Right atrium auricular region (tissue), 2 donors: Measurements from ENCODE around the gene IFNL3. TPM values are rescaled to one million over a fixed set of nuclear protein-coding genes. Genes with fewer than 3 reads are reported as not detected.

Experiments
- DNase-seq: peaks from one replicate; pipeline ENCODE4 v3.0.0-alpha.2; 2019; ENCODE audit warnings: low spot score
- H3K27ac ChIP-seq, 2 donors: fragments of 200-600 bp; sonication (generic); 1 replicate in 1 of 2; 2 replicates in 1 of 2; pipeline ENCODE4 v1.5.1; 2016 to 2019
- H3K27me3 ChIP-seq, 2 donors: fragments of 200-600 bp; sonication (generic); one replicate each; pipeline versions ENCODE4 v1.5.1 to v1.6.0; 2017 to 2019
- H3K36me3 ChIP-seq: fragments of 200-600 bp; sonication (generic); one replicate; pipeline ENCODE4 v1.5.1; 2016
- H3K4me1 ChIP-seq, 2 donors: fragments of 200-600 bp; sonication (generic); one replicate each; pipeline versions ENCODE4 v1.5.1 to v1.6.0; 2017 to 2019
- H3K4me3 ChIP-seq, 2 donors: fragments of 200-600 bp; sonication (generic); 1 replicate in 1 of 2; 2 replicates in 1 of 2; pipeline ENCODE4 v1.5.1; 2017 to 2019; ENCODE audit warnings: mild to moderate bottlenecking in 1 of 2, moderate library complexity in 1 of 2
- H3K9me3 ChIP-seq, 2 donors: fragments of 200-600 bp; sonication (generic); one replicate each; pipeline ENCODE4 v1.5.1; 2019
- CTCF ChIP-seq, 2 donors: fragments of 200-600 bp; sonication (generic); IDR thresholded peaks; one replicate each; pipeline ENCODE4 v1.5.1; 2019; ENCODE audit warnings: antibody characterized with exemption in 2 of 2
- total RNA-seq, 2 donors: library from RNA; depleted of rRNA; stranded (reverse); fragments of >200 nt; gene quantifications; one replicate each; pipeline ENCODE4 v1.1.0, GENCODE V29; 2016

IFNL3 gene
- total RNA-seq, 2 donors from 2014 or later: not detected

GRCh38 chr19:39195755-39196154 lies 49.1 kb downstream of the IFNL3 start:
- H3K27ac ChIP-seq: no peak overlapping the region
- H3K36me3 ChIP-seq: no peaks in the 10 kb centered on the region
- TF ChIP-seq CTCF (IDR thresholded peaks at IDR 0.05): no peak
- DNase-seq: no peak
- no peak overlapping the region for H3K4me3 ChIP-seq
- H3K9me3 ChIP-seq: no peaks in the 10 kb centered on the region
- peaks cover 0 to 12% of the 10 kb centered on the region in 2 donors for H3K27me3 ChIP-seq
- H3K4me1 ChIP-seq: peaks cover 0 to 5% of the 10 kb centered on the region in 2 donors

GRCh38 chr19:39194832-39195542 lies 49.8 kb downstream of the IFNL3 start:
- DNase-seq: no peak
- H3K36me3 ChIP-seq: no peaks in the 10 kb centered on the region
- H3K4me1 ChIP-seq: peaks cover 0 to 5% of the 10 kb centered on the region in 2 donors
- no peak overlapping the region for H3K27ac ChIP-seq
- no peaks in the 10 kb centered on the region for H3K9me3 ChIP-seq
- TF ChIP-seq CTCF (IDR thresholded peaks at IDR 0.05): no peak
- H3K4me3 ChIP-seq: no peak overlapping the region
- peaks cover 0 to 12% of the 10 kb centered on the region in 2 donors for H3K27me3 ChIP-seq

DNA sequence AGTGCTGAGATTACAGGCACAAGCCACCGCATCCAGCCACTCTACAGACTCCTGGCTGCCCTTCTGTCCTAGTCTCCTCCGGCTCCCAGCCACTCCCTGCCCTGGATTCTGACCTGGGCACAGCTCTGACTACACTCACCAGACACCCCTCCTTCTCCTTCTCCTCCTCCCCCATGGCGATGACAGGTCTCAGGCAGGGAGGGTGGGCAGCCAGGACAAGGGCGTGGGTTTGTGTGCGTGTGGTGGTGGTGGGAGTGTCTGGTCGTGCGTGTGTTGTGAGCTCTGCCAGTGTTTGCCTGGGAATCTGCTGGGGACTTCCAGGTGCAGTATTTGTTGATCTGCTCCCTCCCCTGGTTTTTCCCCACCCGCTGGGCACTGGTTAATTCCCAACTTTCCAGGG lies 51.0 kb downstream of the IFNL3 start:
- no peak for TF ChIP-seq CTCF (IDR thresholded peaks at IDR 0.05)
- Histone ChIP-seq H3K4me1 (peaks cover 0 to 5% of the 10 kb centered on the region in 2 donors), H3K27ac (no peak overlapping the region), H3K27me3 (peaks cover 0 to 12% of the 10 kb centered on the region in 2 donors), H3K4me3 (no peak overlapping the region), H3K36me3 (no peaks in the 10 kb centered on the region), H3K9me3 (no peaks in the 10 kb centered on the region)
- no peak for DNase-seq

Other genes with a start within 250 kb of the IFNL3 start
- 1 to 10 TPM; 5.1 to 7.2 TPM for gene FBXO27, start 212.5 kb downstream of the IFNL3 start, total RNA-seq
- not detected for gene ACP7, start 160.6 kb downstream of the IFNL3 start, total RNA-seq
- gene PAK4, start 119.2 kb downstream of the IFNL3 start, total RNA-seq: 10 to 100 TPM; 11.2 to 13.7 TPM
- not detected for gene NCCRP1, start 48.0 kb downstream of the IFNL3 start, total RNA-seq
- gene SYCN, start 40.7 kb downstream of the IFNL3 start, total RNA-seq: not detected
- not detected for gene IFNL4, start 3.9 kb upstream of the IFNL3 start, total RNA-seq
- gene IFNL2, start 23.4 kb upstream of the IFNL3 start, total RNA-seq: not detected
- gene IFNL1, start 51.4 kb upstream of the IFNL3 start, total RNA-seq: not detected
- 1 to 10 TPM in 1 of 2 donors, under 1 TPM in 1; 0.67 to 1.1 TPM for gene LRFN1, start 75.9 kb upstream of the IFNL3 start, total RNA-seq
- gene GMFG, start 91.0 kb upstream of the IFNL3 start, total RNA-seq: 1 to 10 TPM; 5.3 to 9.7 TPM
- 10 to 100 TPM; 48.5 to 97.6 TPM for gene SAMD4B, start 97.4 kb upstream of the IFNL3 start, total RNA-seq
- gene PAF1, start 146.1 kb upstream of the IFNL3 start, total RNA-seq: 10 to 100 TPM; 34.8 to 54.3 TPM
- 10 to 100 TPM; 29.9 to 32.3 TPM for gene MED29, start 146.4 kb upstream of the IFNL3 start, total RNA-seq
- gene ZFP36, start 161.8 kb upstream of the IFNL3 start, total RNA-seq: 100 to 1,000 TPM; 107 to 202 TPM
- 10 to 100 TPM in 1 of 2 donors, 1 to 10 TPM in 1; 7.5 to 12.0 TPM for gene PLEKHG2, start 167.7 kb upstream of the IFNL3 start, total RNA-seq
- gene RPS16, start 190.9 kb upstream of the IFNL3 start, total RNA-seq: 1,000 to 10,000 TPM; 1,032 to 1,330 TPM
- 10 to 100 TPM; 81.7 to 95.1 TPM for gene SUPT5H, start 200.6 kb upstream of the IFNL3 start, total RNA-seq
- 10 to 100 TPM; 60.0 to 80.9 TPM for gene TIMM50, start 235.8 kb upstream of the IFNL3 start, total RNA-seq